H54 (cell line): ENCODE measurements around the gene KRTAP4-16.
"Not testable (repeated sequence)": the region's sequence is repeated elsewhere in the genome, so short reads cannot be mapped to it uniquely, and the experiment has no call there.

Experiments used
- DNase-seq: peaks from one replicate; pipeline ENCODE4 v3.0.0; 2011; ENCODE audit warnings: low spot score, mixed read lengths; ENCODE audit not compliant: insufficient read length
- FAIRE-seq: peaks from 3 replicates; lab custom pipeline; 2011; peaks lifted over from hg19 to GRCh38; lab: Jason Lieb, UNC
- POLR2A ChIP-seq: IDR thresholded peaks from 2 replicates; pipeline ENCODE4 v1.6.1; 2011; ENCODE audit warnings: low read depth, mild to moderate bottlenecking, low read length

The KRTAP4-16 gene

GRCh38 chr17:41103896-41104295 lies 1.9 kb upstream of the KRTAP4-16 start:
- DNase-seq (no peak), FAIRE-seq (no peak)
- no peak for TF ChIP-seq POLR2A

GRCh38 chr17:41099682-41100480 lies 2.1 kb downstream of the KRTAP4-16 start:
- peak; percentile 67 for FAIRE-seq

GRCh38 chr17:41098481-41098880 lies 3.5 kb downstream of the KRTAP4-16 start:
- no peak for DNase-seq
- no peak for FAIRE-seq
- TF ChIP-seq POLR2A, result no peak

More at GRCh38 chr17:41099682-41100480, 2.1 kb downstream of the KRTAP4-16 start:
- DNase-seq, result peak; percentile 5

GRCh38 chr17:41098042-41098441 lies 4.0 kb downstream of the KRTAP4-16 start, which contains the start of gene KRTAP4-8:
KRTAP4-8 (minus strand) TSS chr17:41098142; CDS start chr17:41098084, 58 bp downstream.
- DNase-seq, result no peak
- no peak for TF ChIP-seq POLR2A
- no peak for FAIRE-seq

- FAIRE-seq, result no peak
- no peak for TF ChIP-seq POLR2A
- no peak for DNase-seq
Measured at GRCh38 chr17:41096055-41096454, 6.0 kb downstream of the KRTAP4-16 start.

- FAIRE-seq, DNase-seq: not testable (repeated sequence)
Measured at GRCh38 chr17:41088760-41089352, 13.2 kb downstream of the KRTAP4-16 start.

GRCh38 chr17:41084100-41084856 lies 17.7 kb downstream of the KRTAP4-16 start, which contains the start of gene KRTAP4-7:
KRTAP4-7 (plus strand) TSS chr17:41084150; CDS start chr17:41084207, 57 bp downstream.
- not testable (repeated sequence) for FAIRE-seq, DNase-seq

GRCh38 chr17:41083427-41083826 lies 18.6 kb downstream of the KRTAP4-16 start:
- peak; percentile 99 for FAIRE-seq
- DNase-seq, result not testable (repeated sequence)

- FAIRE-seq (no peak), DNase-seq (no peak)
- no peak for TF ChIP-seq POLR2A
Measured at GRCh38 chr17:41082626-41083025, 19.4 kb downstream of the KRTAP4-16 start.

GRCh38 chr17:41076788-41077187 lies 25.2 kb downstream of the KRTAP4-16 start:
- no peak for TF ChIP-seq POLR2A
- DNase-seq, result no peak
- FAIRE-seq, result no peak

GRCh38 chr17:41073676-41074075 lies 28.3 kb downstream of the KRTAP4-16 start:
- DNase-seq (no peak), FAIRE-seq (no peak)
- TF ChIP-seq POLR2A, result no peak

- DNase-seq, result no peak
- FAIRE-seq, result no peak
Measured at GRCh38 chr17:41071606-41072360, 30.2 kb downstream of the KRTAP4-16 start.

GRCh38 chr17:41069031-41069430 lies 33.0 kb downstream of the KRTAP4-16 start:
- TF ChIP-seq POLR2A, result no peak
- DNase-seq, result no peak
- no peak for FAIRE-seq

More at GRCh38 chr17:41071606-41072360, 30.2 kb downstream of the KRTAP4-16 start:
- TF ChIP-seq POLR2A, result no peak
